ENCODE data around the gene CEACAM1. TPM values are rescaled to one million over a fixed set of nuclear protein-coding genes. Genes with fewer than 3 reads are reported as not detected.
A peak's percentile ranks its signal among the peaks of the same experiment; 100 is the strongest.

The CEACAM1 gene
- total and polyA plus RNA-seq, 2 of the 13 experiments (the other 11 are each of a cell fraction or from before 2014, with no cell fraction given) = 13.5 to 332 TPM

GRCh38 chr19:42497492-42498168, 30.7 kb downstream of the CEACAM1 start (continued):
- peak; percentile 27 to 41; a peak in 1 of 4 replicates for TF ChIP-seq HMGXB4 (CRISPR knock-in tag; IDR thresholded peaks at IDR 0.05; ENCODE audit: borderline replicate concordance in 1 of 2, low read depth in 1 of 2)
- TF ChIP-seq IKZF4 (CRISPR knock-in tag; IDR thresholded peaks at IDR 0.05; ENCODE audit: borderline replicate concordance, low read depth, not compliant biosample characterization) = no peak
- no peak for TF ChIP-seq AKAP8 (CRISPR knock-in tag; IDR thresholded peaks at IDR 0.05)
- TF ChIP-seq PCBP2 (optimal IDR thresholded peaks at IDR 0.05; ENCODE audit: low read depth, low read length, poor library complexity, severe bottlenecking) = no peak
- TF ChIP-seq ZNF567 (CRISPR knock-in tag; IDR thresholded peaks at IDR 0.05; ENCODE audit: borderline replicate concordance) = no peak
- TF ChIP-seq ZNF749 (CRISPR knock-in tag; IDR thresholded peaks at IDR 0.05; ENCODE audit: borderline replicate concordance) = no peak
- TF ChIP-seq RBAK (CRISPR knock-in tag; IDR thresholded peaks at IDR 0.05) = no peak
- TF ChIP-seq CBFB (CRISPR knock-in tag; IDR thresholded peaks at IDR 0.05) = no peak
- no peak for TF ChIP-seq ZNF282 (IDR thresholded peaks at IDR 0.05; ENCODE audit: partially characterized antibody)
- peak; percentile 66; the same call in 1 of the 2 replicates for TF ChIP-seq GFI1 (CRISPR knock-in tag; IDR thresholded peaks at IDR 0.05; ENCODE audit: borderline replicate concordance)
- TF ChIP-seq RBM22 (optimal IDR thresholded peaks at IDR 0.05; ENCODE audit: low read length) = no peak
- TF ChIP-seq ZMAT3 (CRISPR knock-in tag; conservative IDR thresholded peaks at IDR 0.05) = no peak
- no peak for TF ChIP-seq NFAT5 (CRISPR knock-in tag; IDR thresholded peaks at IDR 0.05)
- TF ChIP-seq ESRRA (CRISPR knock-in tag; IDR thresholded peaks at IDR 0.05; ENCODE audit: low read depth) = peak; percentile 84
- peak; percentile 71 for TF ChIP-seq IKZF5 (CRISPR knock-in tag; IDR thresholded peaks at IDR 0.05)
- no peak for TF ChIP-seq ZNF713 (CRISPR knock-in tag; IDR thresholded peaks at IDR 0.05)
- TF ChIP-seq NFE2L2 (IDR thresholded peaks at IDR 0.05; ENCODE audit: low read length) = no peak

Measured in HepG2 (cell line).